ENCODE measurements around the gene ACOT7.

DNA sequence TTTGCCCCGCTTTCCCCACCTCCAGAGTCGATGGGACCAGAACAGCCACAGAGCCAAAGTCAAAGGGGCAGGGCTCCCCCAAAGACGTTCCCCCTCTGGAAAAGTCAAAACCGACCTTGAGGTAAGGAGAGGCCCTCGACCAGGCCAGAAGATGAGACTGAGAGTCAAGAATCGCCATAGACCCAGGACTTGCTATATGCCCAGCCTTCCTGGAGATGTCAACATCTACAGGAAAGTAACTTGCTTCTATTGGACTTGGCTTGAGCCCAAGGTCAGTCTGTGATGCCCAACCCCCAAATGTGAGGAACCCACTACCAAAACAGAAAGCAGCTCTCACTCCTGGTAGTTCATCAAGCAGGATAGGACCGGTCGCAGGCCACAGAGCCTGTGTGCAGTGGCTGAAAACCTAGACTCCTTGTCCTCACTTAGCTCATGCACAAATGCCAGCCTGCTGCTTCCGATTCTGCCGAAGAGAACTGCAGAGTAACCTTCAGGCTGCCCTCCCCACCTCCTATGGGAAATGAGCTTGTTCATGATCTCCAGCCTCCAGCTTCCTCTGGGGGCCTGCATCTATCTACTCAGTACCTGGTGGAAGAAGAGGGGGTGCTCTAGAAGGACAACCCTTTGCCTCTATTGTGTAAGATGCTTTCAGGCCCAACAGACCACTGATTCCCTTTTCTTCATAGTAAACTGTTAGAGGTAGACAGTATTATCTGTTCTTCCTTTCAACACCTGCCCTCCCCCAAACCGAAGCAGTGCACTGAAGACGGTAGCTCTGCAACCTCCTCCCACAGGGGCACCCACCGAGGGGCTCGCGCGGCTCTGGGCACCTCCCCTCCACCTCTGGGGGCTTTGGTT, 1.4 kb downstream of the ACOT7 start:
- no peak for TF ChIP-seq EZH2 (IDR thresholded peaks at IDR 0.05; ENCODE audit: borderline replicate concordance, low read depth, low read length, severe bottlenecking)
- TF ChIP-seq CTCF (IDR thresholded peaks at IDR 0.05; ENCODE audit: borderline replicate concordance, extremely low read depth, low read length, poor library complexity, severe bottlenecking), result no peak
